ENCODE measurements around the gene GYS1.

- TF ChIP-seq CTCF (IDR thresholded peaks at IDR 0.05; ENCODE audit: insufficient read depth, low read length, poor library complexity, severe bottlenecking) (no peak), EZH2phosphoT487 (conservative IDR thresholded peaks at IDR 0.05; ENCODE audit: low read length) (no peak)
Measured at GRCh38 chr19:48964205-48965039, 28.7 kb downstream of the GYS1 start.

Data from SU-DHL-6 (cell line).